DND-41 (cell line): Measurements from ENCODE around the gene KNCN.

Source experiments
- ATAC-seq: fragments of 200-7000 bp; cut with Tn5 transposase; 3 replicates; pipeline ENCODE4 v1.9.1; 2021; ENCODE audit warnings: low read depth; ENCODE audit not compliant: insufficient read depth
- DNase-seq: peaks from one replicate; pipeline ENCODE4 v3.0.0-alpha.2; 2020
- H2AFZ ChIP-seq: 2 replicates; pipeline ENCODE4 v1.6.0; 2012; ENCODE audit warnings: low read depth, low read length
- H3K27ac ChIP-seq: 2 replicates; pipeline ENCODE4 v1.5.1; 2012; ENCODE audit warnings: low read length, inconsistent platforms
- H3K27me3 ChIP-seq: fragments of 200-600 bp; sonication (generic); 2 replicates; pipeline ENCODE4 v1.6.0; 2012; ENCODE audit warnings: low read length, mild to moderate bottlenecking, inconsistent platforms; ENCODE audit not compliant: insufficient read depth, poor library complexity
- H3K36me3 ChIP-seq: 2 replicates; pipeline ENCODE4 v1.5.1; 2012; ENCODE audit warnings: low read length, inconsistent platforms; ENCODE audit not compliant: insufficient read depth
- H3K4me1 ChIP-seq: 2 replicates; pipeline ENCODE4 v1.5.1; 2012; ENCODE audit warnings: mild to moderate bottlenecking, low read length; ENCODE audit not compliant: insufficient read depth
- H3K4me2 ChIP-seq: 2 replicates; pipeline ENCODE4 v1.6.0; 2012; ENCODE audit warnings: mild to moderate bottlenecking, moderate library complexity, low read length, inconsistent platforms; ENCODE audit not compliant: insufficient read depth
- H3K4me3 ChIP-seq, 2 experiments: fragments of 200-600 bp in 1 of 2; shearing (Covaris generic) in 1 of 2; 2 replicates each; pipeline ENCODE4 v1.5.1; 2012 to 2016; ENCODE audit warnings: inconsistent platforms in 2 of 2, low read length in 2 of 2, mild to moderate bottlenecking in 2 of 2, low read depth in 1 of 2, moderate library complexity in 1 of 2
- H3K79me2 ChIP-seq: 2 replicates; pipeline ENCODE4 v1.6.0; 2012; ENCODE audit warnings: low read length, inconsistent platforms; ENCODE audit not compliant: insufficient read depth
- H3K9ac ChIP-seq: 2 replicates; pipeline ENCODE4 v1.6.0; 2012; ENCODE audit warnings: low read depth, mild to moderate bottlenecking, inconsistent platforms, low read length, moderate library complexity
- H3K9me3 ChIP-seq: 2 replicates; pipeline ENCODE4 v1.5.1; 2012; ENCODE audit warnings: low read length, moderate library complexity, mild to moderate bottlenecking, inconsistent platforms; ENCODE audit not compliant: insufficient read depth, severe bottlenecking
- H4K20me1 ChIP-seq: 2 replicates; pipeline ENCODE4 v1.6.0; 2012; ENCODE audit warnings: low read length; ENCODE audit not compliant: insufficient read depth
- EZH2 ChIP-seq: IDR thresholded peaks from 3 replicates; pipeline ENCODE4 v1.6.1; 2012; ENCODE audit warnings: borderline replicate concordance, low read depth, mild to moderate bottlenecking, moderate library complexity, low read length, inconsistent platforms; ENCODE audit not compliant: severe bottlenecking
- TF ChIP-seq, protein P1 (sequence below): IDR thresholded peaks from 2 replicates; pipeline ENCODE4 v1.5.1; 2012; ENCODE audit warnings: borderline replicate concordance, low read length, moderate library complexity, mild to moderate bottlenecking; ENCODE audit not compliant: poor library complexity, severe bottlenecking; ENCODE audit errors: extremely low read depth

Gene KNCN

GRCh38 chr1:46563341-46563740 is 11.9 kb upstream of the KNCN start:
- H3K9me3 ChIP-seq: no peaks in the 10 kb centered on the region
- H3K4me2 ChIP-seq: no peak overlapping the region
- TF ChIP-seq, protein P1, sequence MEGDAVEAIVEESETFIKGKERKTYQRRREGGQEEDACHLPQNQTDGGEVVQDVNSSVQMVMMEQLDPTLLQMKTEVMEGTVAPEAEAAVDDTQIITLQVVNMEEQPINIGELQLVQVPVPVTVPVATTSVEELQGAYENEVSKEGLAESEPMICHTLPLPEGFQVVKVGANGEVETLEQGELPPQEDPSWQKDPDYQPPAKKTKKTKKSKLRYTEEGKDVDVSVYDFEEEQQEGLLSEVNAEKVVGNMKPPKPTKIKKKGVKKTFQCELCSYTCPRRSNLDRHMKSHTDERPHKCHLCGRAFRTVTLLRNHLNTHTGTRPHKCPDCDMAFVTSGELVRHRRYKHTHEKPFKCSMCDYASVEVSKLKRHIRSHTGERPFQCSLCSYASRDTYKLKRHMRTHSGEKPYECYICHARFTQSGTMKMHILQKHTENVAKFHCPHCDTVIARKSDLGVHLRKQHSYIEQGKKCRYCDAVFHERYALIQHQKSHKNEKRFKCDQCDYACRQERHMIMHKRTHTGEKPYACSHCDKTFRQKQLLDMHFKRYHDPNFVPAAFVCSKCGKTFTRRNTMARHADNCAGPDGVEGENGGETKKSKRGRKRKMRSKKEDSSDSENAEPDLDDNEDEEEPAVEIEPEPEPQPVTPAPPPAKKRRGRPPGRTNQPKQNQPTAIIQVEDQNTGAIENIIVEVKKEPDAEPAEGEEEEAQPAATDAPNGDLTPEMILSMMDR: no peak
- TF ChIP-seq EZH2: no peak
- no peaks in the 10 kb centered on the region; the same call in 1 of the 2 replicates for H3K36me3 ChIP-seq
- no peak overlapping the region for H3K9ac ChIP-seq
- no peaks in the 10 kb centered on the region for H3K4me1 ChIP-seq
- H2AFZ ChIP-seq: no peak overlapping the region
- no peaks in the 10 kb centered on the region for H3K27me3 ChIP-seq
- H4K20me1 ChIP-seq: no peaks in the 10 kb centered on the region
- ATAC-seq (no peak), DNase-seq (no peak)
- H3K27ac ChIP-seq: no peak overlapping the region
- no peak overlapping the region for H3K4me3 ChIP-seq
- no peaks in the 10 kb centered on the region for H3K79me2 ChIP-seq

GRCh38 chr1:46562498-46562897 is 11.1 kb upstream of the KNCN start:
- Histone ChIP-seq H3K4me2 (no peak overlapping the region), H3K27ac (no peak overlapping the region), H2AFZ (no peak overlapping the region), H3K9me3 (no peaks in the 10 kb centered on the region), H3K4me1 (no peaks in the 10 kb centered on the region), H3K4me3 (no peak overlapping the region), H3K79me2 (no peaks in the 10 kb centered on the region), H3K27me3 (no peaks in the 10 kb centered on the region), H3K9ac (no peak overlapping the region), H3K36me3 (no peaks in the 10 kb centered on the region; the same call in 1 of the 2 replicates), H4K20me1 (no peaks in the 10 kb centered on the region)
- no peak for DNase-seq
- ATAC-seq: no peak
- TF ChIP-seq EZH2: no peak
- TF ChIP-seq, protein P1: no peak

DNA sequence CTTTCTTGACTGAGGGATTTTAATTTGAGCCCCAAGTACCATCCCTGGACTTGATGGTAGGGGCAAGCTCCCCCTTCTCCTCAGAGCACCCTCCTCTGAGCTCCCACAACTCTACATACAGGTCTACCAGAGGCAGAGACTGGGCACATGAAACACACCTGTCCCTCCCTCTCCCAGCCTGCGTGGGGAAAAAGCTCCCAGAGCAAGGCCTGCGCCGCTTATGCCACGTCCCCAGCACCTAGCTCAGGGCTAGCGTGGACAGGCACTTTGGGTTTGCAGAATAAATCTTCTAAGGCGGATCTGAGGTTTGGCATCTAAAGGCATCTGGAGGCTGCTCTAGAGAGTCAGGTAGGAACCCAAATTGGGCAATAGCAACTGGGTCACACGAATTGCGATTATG is 7.5 kb upstream of the KNCN start:
- Histone ChIP-seq H2AFZ (no peak overlapping the region), H3K4me2 (no peak overlapping the region), H3K4me3 (no peak overlapping the region), H3K27ac (no peak overlapping the region), H3K9ac (no peak overlapping the region), H3K9me3 (no peaks in the 10 kb centered on the region), H3K4me1 (no peaks in the 10 kb centered on the region), H3K36me3 (no peaks in the 10 kb centered on the region; the same call in 1 of the 2 replicates), H4K20me1 (no peaks in the 10 kb centered on the region), H3K27me3 (no peaks in the 10 kb centered on the region), H3K79me2 (no peaks in the 10 kb centered on the region)
- no peak for ATAC-seq
- TF ChIP-seq, protein P1: no peak
- no peak for TF ChIP-seq EZH2
- DNase-seq: no peak
